Activated CD8-positive, alpha-beta T cell treated with anti-CD3 and anti-CD28 coated beads for 36 hours (primary cell): Measurements from ENCODE around the gene DHRS3. TPM values are rescaled to one million over a fixed set of nuclear protein-coding genes. Genes with fewer than 3 reads are reported as not detected.

Experiments used
- ATAC-seq: fragments of 200-7000 bp; cut with Tn5 transposase; one replicate; pipeline ENCODE4 v1.10.0; 2021; ENCODE audit warnings: mild to moderate bottlenecking, moderate library complexity
- CTCF ChIA-PET: fragments of 350-600 bp; sonication (Branson Sonifier 250); formaldehyde crosslinking; loops from one replicate; lab custom pipeline; 2021; ENCODE audit warnings: antibody characterized with exemption; lab: Charles Lee
- POLR2A ChIA-PET: fragments of 350-600 bp; sonication (Branson Sonifier 250); formaldehyde crosslinking; loops from one replicate; lab custom pipeline; 2021; ENCODE audit warnings: antibody characterized with exemption; lab: Charles Lee
- DNase-seq: peaks from one replicate; pipeline ENCODE4 v3.0.0-alpha.2; 2020
- H3K27ac Mint-ChIP-seq: one replicate; pipeline ENCODE4 v1.8.0; 2021; ENCODE audit warnings: mild to moderate bottlenecking, mixed read lengths
- H3K27me3 Mint-ChIP-seq: one replicate; pipeline ENCODE4 v1.8.0; 2021; ENCODE audit warnings: mixed read lengths
- H3K36me3 Mint-ChIP-seq: one replicate; pipeline ENCODE4 v1.8.0; 2021; ENCODE audit warnings: low read depth, mixed read lengths
- H3K4me1 Mint-ChIP-seq: one replicate; pipeline ENCODE4 v1.8.0; 2021; ENCODE audit warnings: low read depth, mixed read lengths
- H3K4me3 Mint-ChIP-seq: one replicate; pipeline ENCODE4 v1.8.0; 2021; ENCODE audit warnings: mild to moderate bottlenecking, moderate library complexity, mixed read lengths
- H3K9me3 Mint-ChIP-seq: one replicate; pipeline ENCODE4 v1.8.0; 2021; ENCODE audit warnings: mixed read lengths
- CTCF ChIP-seq: fragments of 200-600 bp; IDR thresholded peaks from one replicate; pipeline ENCODE4 v1.8.0; 2022; ENCODE audit warnings: antibody characterized with exemption, mild to moderate bottlenecking
- intact Hi-C: fragments of 100-400 bp; cut with micrococcal nuclease; formaldehyde crosslinking; loops from one replicate; pipeline ENCODE4 v1.10.0; 2022
- total RNA-seq, 2 experiments: library from RNA; stranded (reverse); gene quantifications; one replicate each; pipeline ENCODE4 v1.2.3, GENCODE V29; 2021

The DHRS3 gene
- total RNA-seq, 2 experiments from 2014 or later = 129 to 135 TPM

- CTCF ChIA-PET = interaction anchor here (1.3 to 1.4 kb wide), 3 partner anchors 18 to 39 kb away, joined by 3 to 6 read pairs (median 5); no protein-coding TSS in a partner anchor
- peaks cover 3% of the 10 kb centered on the region for H3K27me3 Mint-ChIP-seq
- H3K4me3 Mint-ChIP-seq = no peak overlapping the region
- POLR2A ChIA-PET = no interaction called here
- no peak for ATAC-seq
- intact Hi-C loops = no loop called here
- peaks cover 2% of the 10 kb centered on the region for H3K36me3 Mint-ChIP-seq
- no peak overlapping the region for H3K27ac Mint-ChIP-seq
- no peaks in the 10 kb centered on the region for H3K4me1 Mint-ChIP-seq
- TF ChIP-seq CTCF = no peak
- DNase-seq = no peak
- H3K9me3 Mint-ChIP-seq = peaks cover 21% of the 10 kb centered on the region
Measured at GRCh38 chr1:12640237-12640957, 22.4 kb upstream of the DHRS3 start.

DNA sequence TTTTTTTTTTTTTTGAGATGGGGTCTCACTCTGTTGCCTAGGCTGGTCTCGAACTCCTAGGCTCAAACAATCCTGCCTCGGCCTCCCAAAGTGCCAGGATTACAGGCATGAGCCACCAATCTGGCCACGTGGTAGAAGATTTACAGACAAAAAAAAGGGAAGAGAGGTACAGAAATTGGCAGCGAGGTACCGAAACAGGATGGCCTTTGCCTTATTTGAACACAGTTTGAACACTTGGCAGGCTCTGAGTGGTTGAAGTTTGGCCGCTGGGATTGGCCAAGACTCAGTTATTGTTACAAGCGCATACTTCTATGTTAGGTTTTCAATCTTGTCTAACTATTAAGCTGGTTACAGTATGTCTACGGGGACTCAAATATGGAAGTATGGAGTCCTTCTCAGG, 19.7 kb upstream of the DHRS3 start:
- TF ChIP-seq CTCF = no peak
- peaks cover 2% of the 10 kb centered on the region for H3K36me3 Mint-ChIP-seq
- ATAC-seq (no peak), DNase-seq (no peak)
- CTCF ChIA-PET = no interaction called here
- H3K9me3 Mint-ChIP-seq = peaks cover 21% of the 10 kb centered on the region
- intact Hi-C loops = no loop called here
- H3K4me1 Mint-ChIP-seq = peaks cover 3% of the 10 kb centered on the region
- H3K27ac Mint-ChIP-seq = no peak overlapping the region
- no peak overlapping the region for H3K4me3 Mint-ChIP-seq
- H3K27me3 Mint-ChIP-seq = peaks cover 8% of the 10 kb centered on the region
- POLR2A ChIA-PET = no interaction called here

DNA sequence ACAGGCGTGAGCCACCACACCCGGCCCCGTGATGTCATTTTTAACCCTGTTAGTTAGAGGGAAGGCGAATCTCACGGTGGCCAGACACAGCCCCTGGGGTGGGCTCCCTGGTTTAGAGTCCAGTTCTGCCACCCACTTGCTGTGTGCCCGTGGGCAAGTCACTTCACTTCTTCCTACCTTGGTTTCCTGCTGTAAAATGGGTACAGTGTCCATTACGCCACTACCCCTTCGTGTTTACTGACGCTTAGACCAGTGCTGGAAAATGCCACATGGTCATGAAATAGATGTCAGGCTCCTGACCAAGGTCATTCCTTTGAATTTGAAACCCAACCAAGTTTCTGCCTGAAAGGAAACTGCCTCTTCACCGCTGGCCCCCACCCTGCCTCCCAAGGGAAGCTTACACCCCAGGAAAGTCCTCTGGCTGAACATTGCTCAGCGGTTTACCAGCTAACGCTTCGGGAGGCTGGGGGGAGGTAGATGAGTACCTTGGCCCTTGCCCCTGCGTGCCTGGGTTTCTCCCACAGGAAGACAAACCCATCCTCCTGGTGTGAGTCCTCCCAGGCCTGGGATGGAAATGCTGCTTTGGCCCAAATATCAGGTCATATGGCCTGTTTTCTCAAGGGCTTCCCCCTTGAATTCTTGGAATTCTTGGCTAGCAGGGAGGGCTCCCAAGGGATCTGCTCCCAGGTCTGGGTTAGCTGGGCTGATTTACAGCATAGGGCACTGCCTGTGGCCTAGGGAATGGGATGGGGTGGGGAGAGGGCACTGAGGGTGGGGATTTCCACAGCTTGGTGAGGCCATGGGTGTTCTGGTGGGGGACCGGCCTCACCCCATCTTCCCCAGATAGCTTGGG, 18.3 kb upstream of the DHRS3 start:
- ATAC-seq = no peak
- no peak for TF ChIP-seq CTCF
- ChIA-PET POLR2A (no interaction called here), CTCF (interaction anchor here (2.2 kb wide), 1 partner anchor 16 kb away, joined by 7 read pairs; no protein-coding TSS in a partner anchor)
- intact Hi-C loops = no loop called here
- Mint-ChIP-seq H3K9me3 (peaks cover 19% of the 10 kb centered on the region), H3K4me3 (no peak overlapping the region), H3K27me3 (peaks cover 8% of the 10 kb centered on the region), H3K27ac (no peak overlapping the region), H3K36me3 (peaks cover 2% of the 10 kb centered on the region), H3K4me1 (peaks cover 3% of the 10 kb centered on the region)
- DNase-seq = no peak

GRCh38 chr1:12634696-12635202, 16.7 kb upstream of the DHRS3 start:
- H3K27me3 Mint-ChIP-seq = peaks cover 9% of the 10 kb centered on the region
- ATAC-seq (no peak), DNase-seq (no peak)
- intact Hi-C loops = no loop called here
- H3K27ac Mint-ChIP-seq = no peak overlapping the region
- CTCF ChIA-PET = interaction anchor here (2.2 kb wide), 1 partner anchor 14 kb away, joined by 7 read pairs; no protein-coding TSS in a partner anchor
- TF ChIP-seq CTCF = no peak
- H3K36me3 Mint-ChIP-seq = peaks cover under 1% of the 10 kb centered on the region
- no peak overlapping the region for H3K4me3 Mint-ChIP-seq
- peaks cover 3% of the 10 kb centered on the region for H3K4me1 Mint-ChIP-seq
- peaks cover 6% of the 10 kb centered on the region for H3K9me3 Mint-ChIP-seq
- POLR2A ChIA-PET = no interaction called here
